NB4 (cell line): ENCODE measurements around the gene MAD2L2.

ENCODE experiments used
- DNase-seq: peaks from one replicate; pipeline ENCODE4 v3.0.0; 2010; ENCODE audit warnings: low read depth
- H3K4me3 ChIP-seq: one replicate; pipeline ENCODE4 v1.5.1; 2011; ENCODE audit warnings: mild to moderate bottlenecking, low read depth, low read length, moderate library complexity
- MAX ChIP-seq: IDR thresholded peaks from 2 replicates; pipeline ENCODE4 v1.6.1; 2011; ENCODE audit warnings: low read depth, low read length
- MYC ChIP-seq: IDR thresholded peaks from 2 replicates; pipeline ENCODE4 v1.6.1; 2011; ENCODE audit warnings: low read depth, low read length
- POLR2A ChIP-seq: IDR thresholded peaks from 2 replicates; pipeline ENCODE4 v1.6.1; 2011; ENCODE audit warnings: mild to moderate bottlenecking; ENCODE audit not compliant: insufficient read length; ENCODE audit errors: extremely low read depth
- TF ChIP-seq, protein P1 (sequence below): IDR thresholded peaks from one replicate; pipeline ENCODE4 v1.5.1; 2012; ENCODE audit warnings: low read depth, low read length

MAD2L2 gene

DNA sequence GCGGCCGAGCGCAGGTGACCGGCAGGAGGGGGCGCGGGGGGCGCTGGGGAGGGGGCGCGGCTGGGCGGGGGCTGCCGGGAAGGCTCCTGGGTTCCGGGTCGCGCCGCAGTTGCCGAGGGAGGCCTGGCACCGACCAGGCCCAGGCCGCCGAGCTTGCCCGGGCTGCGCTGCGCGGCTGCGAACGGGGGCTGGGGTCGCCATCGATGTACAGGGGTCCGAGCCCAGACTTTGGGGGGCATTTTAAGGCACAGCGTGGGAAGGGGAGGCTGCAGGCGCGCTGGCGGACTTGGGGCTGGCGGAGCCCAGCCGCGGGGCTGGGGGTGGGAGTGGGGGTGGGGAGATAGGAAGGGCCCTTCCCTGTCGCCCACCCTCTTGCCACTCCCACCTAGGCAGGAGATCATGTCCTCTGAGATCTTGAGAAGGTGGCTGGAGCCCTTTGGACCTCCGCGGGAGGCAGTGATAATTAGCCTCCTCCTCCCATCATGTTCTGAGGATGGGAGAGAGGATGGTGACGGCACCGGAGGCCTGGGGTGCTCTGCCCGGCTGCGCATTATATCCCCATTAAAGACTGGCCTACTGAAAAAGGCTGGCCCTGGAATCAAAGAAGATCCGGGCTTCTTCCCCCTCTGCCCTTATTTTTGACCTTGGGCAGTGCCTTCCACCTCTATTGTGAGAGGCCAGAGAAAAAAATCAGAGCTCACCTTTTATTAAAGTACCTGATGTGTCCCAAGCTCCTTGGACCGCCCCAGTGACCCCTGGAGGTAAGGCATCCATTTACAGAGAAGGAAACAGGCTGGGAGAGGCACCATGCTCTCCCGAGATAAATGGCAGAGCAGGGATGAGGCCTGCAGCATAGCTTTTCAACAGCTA, 25.8 kb downstream of the MAD2L2 start:
- TF ChIP-seq MYC (no peak), MAX (no peak), POLR2A (no peak)
- TF ChIP-seq, protein P1, sequence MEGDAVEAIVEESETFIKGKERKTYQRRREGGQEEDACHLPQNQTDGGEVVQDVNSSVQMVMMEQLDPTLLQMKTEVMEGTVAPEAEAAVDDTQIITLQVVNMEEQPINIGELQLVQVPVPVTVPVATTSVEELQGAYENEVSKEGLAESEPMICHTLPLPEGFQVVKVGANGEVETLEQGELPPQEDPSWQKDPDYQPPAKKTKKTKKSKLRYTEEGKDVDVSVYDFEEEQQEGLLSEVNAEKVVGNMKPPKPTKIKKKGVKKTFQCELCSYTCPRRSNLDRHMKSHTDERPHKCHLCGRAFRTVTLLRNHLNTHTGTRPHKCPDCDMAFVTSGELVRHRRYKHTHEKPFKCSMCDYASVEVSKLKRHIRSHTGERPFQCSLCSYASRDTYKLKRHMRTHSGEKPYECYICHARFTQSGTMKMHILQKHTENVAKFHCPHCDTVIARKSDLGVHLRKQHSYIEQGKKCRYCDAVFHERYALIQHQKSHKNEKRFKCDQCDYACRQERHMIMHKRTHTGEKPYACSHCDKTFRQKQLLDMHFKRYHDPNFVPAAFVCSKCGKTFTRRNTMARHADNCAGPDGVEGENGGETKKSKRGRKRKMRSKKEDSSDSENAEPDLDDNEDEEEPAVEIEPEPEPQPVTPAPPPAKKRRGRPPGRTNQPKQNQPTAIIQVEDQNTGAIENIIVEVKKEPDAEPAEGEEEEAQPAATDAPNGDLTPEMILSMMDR = no peak
- no peak overlapping the region for H3K4me3 ChIP-seq

GRCh38 chr1:11654137-11654938, 26.6 kb downstream of the MAD2L2 start, which contains the start of the genes FBXO2 and FBXO44:
Gene FBXO2, minus strand, starts transcription at chr1:11654429. Its CDS starts 89 bp downstream, at chr1:11654340.
Gene FBXO44, plus strand, starts transcription at chr1:11654877. Its CDS starts 959 bp downstream, at chr1:11655836.
- H3K4me3 ChIP-seq = no peak within 1 kb of the TSS
- TF ChIP-seq, protein P1 = no peak
- TF ChIP-seq MYC (no peak), POLR2A (no peak), MAX (no peak)
- DNase-seq = no peak

More for the DNA sequence above, 25.8 kb downstream of the MAD2L2 start:
- DNase-seq = no peak

DNA sequence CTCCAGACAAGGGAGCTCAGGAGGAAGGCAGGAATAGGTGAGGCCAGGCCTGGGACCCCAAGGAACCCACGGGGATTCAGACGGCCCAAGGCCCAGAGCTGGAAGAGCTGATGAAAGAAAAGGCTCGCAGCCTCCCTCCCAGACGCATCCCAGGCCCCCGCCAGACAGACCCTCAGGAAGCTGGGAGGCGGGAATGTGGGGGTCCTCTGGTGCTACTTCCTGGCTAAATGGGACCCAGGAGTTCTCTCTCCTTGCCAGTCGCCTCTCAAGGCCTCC, 27.1 kb downstream of the MAD2L2 start:
- DNase-seq = no peak
- H3K4me3 ChIP-seq = no peak overlapping the region
- TF ChIP-seq MAX (no peak), MYC (no peak), POLR2A (no peak)
- TF ChIP-seq, protein P1 = no peak

GRCh38 chr1:11653101-11653860, 27.7 kb downstream of the MAD2L2 start:
- no peak for DNase-seq
- TF ChIP-seq POLR2A (no peak), MYC (no peak), MAX (no peak)
- TF ChIP-seq, protein P1 = no peak
- H3K4me3 ChIP-seq = no peak overlapping the region

DNA sequence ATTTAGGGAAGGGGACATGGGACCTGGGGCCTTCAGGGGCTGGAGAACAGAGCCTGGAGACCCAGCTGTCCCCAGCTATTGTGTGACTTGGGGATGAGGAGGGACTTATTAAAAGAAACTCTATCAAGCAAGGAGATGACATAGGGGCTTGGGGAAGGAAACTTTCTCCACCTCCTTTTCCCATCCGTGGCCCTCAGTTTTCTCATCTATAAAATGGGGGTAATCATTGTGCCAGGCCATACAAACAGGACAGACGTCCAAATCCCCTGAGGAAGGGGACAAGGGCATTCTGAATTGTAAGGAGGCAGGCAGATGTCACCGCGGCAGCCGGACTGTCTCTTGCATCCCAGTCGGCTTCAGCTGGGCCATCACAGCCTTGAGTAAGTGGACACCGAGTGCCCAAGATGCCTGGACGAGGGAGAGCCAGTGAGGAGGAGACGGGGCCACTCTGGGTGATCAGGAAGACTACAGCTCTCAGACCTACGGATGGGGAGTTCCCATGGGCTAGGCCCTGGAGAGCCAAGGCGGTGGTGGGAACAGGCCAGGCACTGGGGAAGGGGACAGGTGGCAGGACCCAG, 28.7 kb downstream of the MAD2L2 start:
- no peak overlapping the region for H3K4me3 ChIP-seq
- TF ChIP-seq MYC = no peak
- TF ChIP-seq, protein P1 = no peak
- TF ChIP-seq MAX = no peak
- no peak for TF ChIP-seq POLR2A

More for the DNA sequence above, 28.7 kb downstream of the MAD2L2 start:
- no peak for DNase-seq
